Measurements from ENCODE around the gene CPVL. TPM values are rescaled to one million over a fixed set of nuclear protein-coding genes. Genes with fewer than 3 reads are reported as not detected.

CPVL gene
- total and polyA plus RNA-seq, 4 donors = 16.6 to 34.8 (median 17.6) TPM

GRCh38 chr7:29030781-29031275 is 115.5 kb downstream of the CPVL start:
- H3K27ac ChIP-seq (ENCODE audit: low read depth in 1 of 2, low read length in 1 of 2) = no peak overlapping the region
- no peak overlapping the region for H3K4me3 ChIP-seq
- peaks cover 0 to 3% (median 0%) of the 10 kb centered on the region in 4 donors for H3K9me3 ChIP-seq (ENCODE audit: control insufficient read depth in 4 of 4, insufficient read depth in 3 of 4, low read length in 3 of 4)
- no peak overlapping the region for H3K9ac ChIP-seq (ENCODE audit: insufficient read depth in 1 of 2, low read length in 2 of 2)
- no peak for ATAC-seq (ENCODE audit: insufficient read depth, low FRiP score)
- H3K36me3 ChIP-seq (ENCODE audit: control insufficient read depth in 4 of 4, insufficient read depth in 4 of 4, low read length in 4 of 4) = peaks cover 0 to 2% (median 0%) of the 10 kb centered on the region in 4 donors
- no peak for TF ChIP-seq CTCF (IDR thresholded peaks at IDR 0.05; ENCODE audit: control extremely low read depth, extremely low read depth)
- H3K4me1 ChIP-seq (ENCODE audit: control insufficient read depth in 5 of 5, insufficient read depth in 5 of 5, low read length in 5 of 5) = peaks cover 0 to 13% (median 0%) of the 10 kb centered on the region in 5 donors
- WGBS, 2 donors = 90 to 92% methylated on average over 3 of the region's 3 CpGs
- H3K27me3 ChIP-seq (ENCODE audit: control insufficient read depth in 3 of 3, insufficient read depth in 3 of 3, low read length in 2 of 3) = no peaks in the 10 kb centered on the region
- DNase-seq = no peak

GRCh38 chr7:29022291-29022988 is 123.9 kb downstream of the CPVL start:
- no peaks in the 10 kb centered on the region for H3K27me3 ChIP-seq (ENCODE audit: control insufficient read depth in 3 of 3, insufficient read depth in 3 of 3, low read length in 2 of 3)
- DNase-seq (no peak), ATAC-seq (ENCODE audit: insufficient read depth, low FRiP score) (no peak)
- TF ChIP-seq CTCF (IDR thresholded peaks at IDR 0.05; ENCODE audit: control extremely low read depth, extremely low read depth) = no peak
- no peak overlapping the region for H3K4me3 ChIP-seq
- H3K9ac ChIP-seq (ENCODE audit: insufficient read depth in 1 of 2, low read length in 2 of 2) = no peak overlapping the region
- 87 to 96% methylated on average over 6 of the region's 6 CpGs for WGBS, 2 donors
- H3K4me1 ChIP-seq (ENCODE audit: control insufficient read depth in 5 of 5, insufficient read depth in 5 of 5, low read length in 5 of 5) = peaks cover 0 to 9% (median 2%) of the 10 kb centered on the region in 5 donors
- H3K36me3 ChIP-seq (ENCODE audit: control insufficient read depth in 4 of 4, insufficient read depth in 4 of 4, low read length in 4 of 4) = no peaks in the 10 kb centered on the region
- H3K27ac ChIP-seq (ENCODE audit: low read depth in 1 of 2, low read length in 1 of 2) = no peak overlapping the region
- H3K9me3 ChIP-seq (ENCODE audit: control insufficient read depth in 4 of 4, insufficient read depth in 3 of 4, low read length in 3 of 4) = peaks cover 0 to 15% (median 8%) of the 10 kb centered on the region in 4 donors

- H3K9ac ChIP-seq (ENCODE audit: insufficient read depth in 1 of 2, low read length in 2 of 2) = no peak overlapping the region
- TF ChIP-seq CTCF (IDR thresholded peaks at IDR 0.05; ENCODE audit: control extremely low read depth, extremely low read depth) = no peak
- 88 to 91% methylated on average over 5 of the region's 5 CpGs for WGBS, 2 donors
- peaks cover 0 to 9% (median 2%) of the 10 kb centered on the region in 5 donors for H3K4me1 ChIP-seq (ENCODE audit: control insufficient read depth in 5 of 5, insufficient read depth in 5 of 5, low read length in 5 of 5)
- no peak overlapping the region for H3K27ac ChIP-seq (ENCODE audit: low read depth in 1 of 2, low read length in 1 of 2)
- DNase-seq (no peak), ATAC-seq (ENCODE audit: insufficient read depth, low FRiP score) (no peak)
- peaks cover 0 to 12% (median 6%) of the 10 kb centered on the region in 4 donors for H3K9me3 ChIP-seq (ENCODE audit: control insufficient read depth in 4 of 4, insufficient read depth in 3 of 4, low read length in 3 of 4)
- H3K36me3 ChIP-seq (ENCODE audit: control insufficient read depth in 4 of 4, insufficient read depth in 4 of 4, low read length in 4 of 4) = no peaks in the 10 kb centered on the region
- no peak overlapping the region for H3K4me3 ChIP-seq
- no peaks in the 10 kb centered on the region for H3K27me3 ChIP-seq (ENCODE audit: control insufficient read depth in 3 of 3, insufficient read depth in 3 of 3, low read length in 2 of 3)
These were observed 126.4 kb downstream of the CPVL start for GRCh38 chr7:29019896-29020295.

All from lung (tissue), 12 donors.